ENCODE measurements around the gene NOSTRIN. TPM values are rescaled to one million over a fixed set of nuclear protein-coding genes. Genes with fewer than 3 reads are reported as not detected.

Gene NOSTRIN
- total RNA-seq, 1 donor from 2014 or later = 0.98 TPM

GRCh38 chr2:168814939-168815907 lies 12.8 kb downstream of the NOSTRIN start:
- peaks cover 18% of the 10 kb centered on the region for H3K4me1 Mint-ChIP-seq
- no peaks in the 10 kb centered on the region for H3K27me3 Mint-ChIP-seq (ENCODE audit: low read depth)
- H3K4me3 Mint-ChIP-seq = no peak overlapping the region
- no peak for DNase-seq (ENCODE audit: low spot score in 2 of 2, unreplicated experiment in 2 of 2)
- H3K9me3 Mint-ChIP-seq = no peaks in the 10 kb centered on the region
- no peaks in the 10 kb centered on the region for H3K36me3 Mint-ChIP-seq
- TF ChIP-seq CTCF (IDR thresholded peaks at IDR 0.05; ENCODE audit: unreplicated experiment) = no peak
- H3K27ac Mint-ChIP-seq = no peak overlapping the region

GRCh38 chr2:168816369-168816768 lies 13.9 kb downstream of the NOSTRIN start:
- DNase-seq (ENCODE audit: low spot score in 2 of 2, unreplicated experiment in 2 of 2) = no peak
- Mint-ChIP-seq H3K27me3 (ENCODE audit: low read depth) (no peaks in the 10 kb centered on the region), H3K9me3 (no peaks in the 10 kb centered on the region), H3K36me3 (no peaks in the 10 kb centered on the region), H3K4me1 (peaks cover 18% of the 10 kb centered on the region), H3K27ac (no peak overlapping the region), H3K4me3 (no peak overlapping the region)
- no peak for TF ChIP-seq CTCF (IDR thresholded peaks at IDR 0.05; ENCODE audit: unreplicated experiment)

GRCh38 chr2:168819050-168819715 lies 16.7 kb downstream of the NOSTRIN start:
- TF ChIP-seq CTCF (IDR thresholded peaks at IDR 0.05; ENCODE audit: unreplicated experiment) = no peak
- Mint-ChIP-seq H3K27ac (peak overlapping the region; percentile 14), H3K4me3 (no peak overlapping the region), H3K9me3 (no peaks in the 10 kb centered on the region), H3K4me1 (peaks cover 5% of the 10 kb centered on the region), H3K27me3 (ENCODE audit: low read depth) (no peaks in the 10 kb centered on the region), H3K36me3 (no peaks in the 10 kb centered on the region)
- DNase-seq (ENCODE audit: low spot score in 2 of 2, unreplicated experiment in 2 of 2) = no peak

DNA sequence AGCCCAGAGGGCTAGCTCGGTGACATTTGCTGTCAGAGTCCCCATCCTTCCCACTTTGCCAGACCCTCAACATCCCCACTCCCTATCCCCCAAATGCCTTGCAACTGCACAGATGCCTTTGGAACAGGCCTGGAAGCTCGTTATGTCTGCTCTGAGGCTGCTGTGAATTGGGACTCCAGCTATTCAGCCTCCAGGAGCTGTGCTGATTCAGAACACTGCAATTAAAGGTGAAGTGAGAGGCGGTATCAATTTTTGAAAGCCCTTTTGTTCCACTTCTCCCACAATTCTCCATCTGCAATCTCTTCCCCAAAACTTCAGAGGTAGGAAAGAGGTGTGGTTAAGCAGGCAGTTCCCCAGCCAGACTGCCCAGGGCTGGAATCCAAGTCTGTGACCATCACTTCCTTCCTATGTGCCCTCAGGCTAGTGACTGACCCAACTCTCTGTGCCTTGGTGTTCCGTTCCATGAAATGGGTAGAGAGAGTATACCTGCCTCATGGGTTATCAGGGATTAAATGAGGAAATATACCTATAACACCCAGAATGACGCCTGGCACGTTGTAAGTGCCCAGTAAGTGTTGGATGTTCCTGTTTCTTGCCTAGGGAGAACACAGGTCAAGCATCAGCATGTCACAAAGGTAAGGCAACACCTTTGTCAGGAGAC lies 17.5 kb downstream of the NOSTRIN start:
- H3K9me3 Mint-ChIP-seq = no peaks in the 10 kb centered on the region

More for the DNA sequence above, 17.5 kb downstream of the NOSTRIN start:
- Mint-ChIP-seq H3K27ac (no peak overlapping the region), H3K4me1 (peaks cover 5% of the 10 kb centered on the region), H3K36me3 (no peaks in the 10 kb centered on the region), H3K27me3 (ENCODE audit: low read depth) (no peaks in the 10 kb centered on the region), H3K4me3 (no peak overlapping the region)
- TF ChIP-seq CTCF (IDR thresholded peaks at IDR 0.05; ENCODE audit: unreplicated experiment) = no peak
- DNase-seq (ENCODE audit: low spot score in 2 of 2, unreplicated experiment in 2 of 2) = no peak

All from mesothelial cell of epicardium (in vitro differentiated cells).